Measurements from ENCODE around the gene LRP8. TPM values are rescaled to one million over a fixed set of nuclear protein-coding genes. Genes with fewer than 3 reads are reported as not detected.

LRP8 gene
- total and polyA plus RNA-seq, 9 of the 15 experiments (the other 6 are each of a cell fraction or from before 2014, with no cell fraction given) = 7.1 to 56.1 (median 31.3) TPM

DNA sequence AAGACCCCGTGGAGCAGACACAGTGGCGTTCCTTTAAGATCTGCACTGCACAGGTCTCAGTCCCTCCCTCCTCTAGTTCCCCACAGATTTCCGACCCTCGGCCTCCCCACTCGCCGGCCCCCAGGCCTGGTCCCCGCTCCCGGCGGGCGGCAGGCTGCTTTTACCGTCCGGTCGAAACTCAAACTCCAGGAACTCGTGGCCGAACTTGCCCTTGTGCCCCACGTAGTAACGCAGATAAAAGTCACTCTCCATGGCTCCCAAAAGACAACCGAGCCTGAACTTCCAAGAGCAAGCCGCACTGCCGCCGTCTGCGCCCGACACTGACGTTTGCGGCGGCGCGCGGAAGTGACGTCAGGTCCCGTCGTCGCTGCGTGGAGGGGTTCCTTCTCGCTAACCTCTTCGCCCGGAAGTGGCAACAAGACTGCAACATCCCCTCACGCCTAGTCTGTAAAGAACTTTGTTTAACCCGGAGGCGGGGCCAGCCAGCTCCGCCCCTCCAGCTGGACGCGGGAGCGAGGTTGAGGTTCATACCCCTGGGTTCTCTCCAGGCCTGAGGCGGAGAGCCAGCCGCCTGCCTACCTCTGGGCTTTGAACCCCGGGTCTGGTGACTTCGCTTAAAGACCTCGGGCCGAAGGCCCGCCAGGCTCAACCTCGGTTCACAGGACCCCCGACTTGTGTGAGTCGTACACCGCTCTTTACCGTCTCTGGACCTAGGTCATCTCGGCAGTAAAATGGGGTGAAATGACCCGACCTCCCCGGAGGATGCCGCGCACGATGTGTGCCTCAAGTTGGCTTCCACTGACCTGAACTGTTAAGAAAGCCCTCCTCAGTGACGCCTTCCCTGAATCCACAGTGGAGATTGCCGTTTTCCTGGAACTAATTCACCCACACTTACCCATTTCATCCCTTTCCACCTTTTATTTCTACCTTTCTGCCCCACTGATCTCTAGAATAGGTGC is 89.4 kb downstream of the LRP8 start, which contains the start of gene MAGOH (continued):
- no peak for TF ChIP-seq ZNF318 (IDR thresholded peaks at IDR 0.05; ENCODE audit: borderline replicate concordance in 1 of 2, low read depth in 1 of 2)
- no peak for TF ChIP-seq ZC3H4 (CRISPR knock-in tag; IDR thresholded peaks at IDR 0.05; ENCODE audit: borderline replicate concordance)
- no peak for TF ChIP-seq FOXA1 (IDR thresholded peaks at IDR 0.05; ENCODE audit: borderline replicate concordance)
- no peak for TF ChIP-seq CBX2 (IDR thresholded peaks at IDR 0.05; ENCODE audit: insufficient read depth, low read length, poor library complexity, severe bottlenecking)
- peak; percentile 100 for TF ChIP-seq MTA1 (IDR thresholded peaks at IDR 0.05; ENCODE audit: borderline replicate concordance)
- no peak for TF ChIP-seq SRSF9 (IDR thresholded peaks at IDR 0.05; ENCODE audit: borderline replicate concordance, low read depth, low read length)
- TF ChIP-seq ZNF561 (CRISPR knock-in tag; conservative IDR thresholded peaks at IDR 0.05) = no peak
- TF ChIP-seq U2AF2 (optimal IDR thresholded peaks at IDR 0.05; ENCODE audit: low read depth, low read length) = no peak
- peak; percentile 48; the same call in 1 of the 2 replicates for TF ChIP-seq CC2D1A (IDR thresholded peaks at IDR 0.05)
- no peak for TF ChIP-seq HDGF (IDR thresholded peaks at IDR 0.05)
- TF ChIP-seq, protein P1, sequence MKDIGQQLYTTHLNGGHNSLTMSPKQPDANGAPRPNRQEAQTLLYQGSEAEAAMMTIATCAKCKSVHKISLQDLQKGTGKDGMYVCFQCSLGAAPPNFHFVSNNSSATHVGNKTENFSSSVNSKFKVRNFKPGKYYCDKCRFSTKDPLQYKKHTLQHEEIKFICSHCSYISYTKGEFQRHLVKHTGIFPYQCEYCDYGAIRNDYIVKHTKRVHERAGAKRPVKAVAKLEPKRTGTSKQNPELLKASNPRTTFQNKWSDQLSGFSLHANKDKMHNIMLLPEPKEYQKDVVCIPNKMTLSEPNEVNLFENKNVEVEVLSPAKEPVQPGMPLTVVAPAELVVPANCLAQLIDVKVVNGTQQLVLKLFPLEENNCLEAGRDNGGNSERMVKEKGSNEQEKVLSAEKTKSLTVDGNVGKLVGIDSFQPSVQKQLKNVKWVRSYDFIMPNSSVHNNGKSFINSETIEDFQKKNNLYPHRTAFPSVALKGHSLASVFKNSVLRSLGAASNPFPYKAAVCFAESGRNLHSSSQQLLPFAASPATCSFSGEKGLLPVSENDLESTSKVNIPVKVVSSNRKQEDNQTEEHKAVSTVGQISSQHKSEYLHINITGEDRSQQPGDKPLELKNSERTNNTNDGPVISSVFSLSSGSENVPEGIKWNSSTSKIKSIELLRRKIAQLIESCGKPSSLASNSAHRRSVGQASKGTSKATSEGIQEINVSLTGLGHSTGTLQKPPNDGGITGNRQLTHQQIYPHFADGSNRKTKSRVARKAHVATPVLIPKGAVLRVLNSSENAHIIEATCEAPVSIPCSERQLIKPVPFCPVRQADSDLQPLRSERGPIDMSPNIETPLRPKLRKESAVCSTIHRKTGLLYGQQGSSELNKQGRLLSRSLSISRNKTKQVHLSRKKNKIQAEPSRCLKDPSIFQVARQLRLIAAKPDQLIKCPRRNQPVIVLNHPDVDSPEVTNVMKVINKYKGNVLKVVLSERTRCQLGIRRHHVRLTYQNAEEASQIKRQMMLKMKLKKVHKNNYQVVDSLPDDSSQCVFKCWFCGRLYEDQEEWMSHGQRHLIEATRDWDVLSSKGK (CRISPR knock-in tag; IDR thresholded peaks at IDR 0.05) = no peak
- TF ChIP-seq TRIM24 (IDR thresholded peaks at IDR 0.05) = peak; percentile 26 to 39; a peak in 2 of 4 replicates
- TF ChIP-seq ZNF316 (IDR thresholded peaks at IDR 0.05) = no peak
- TF ChIP-seq, protein P2, sequence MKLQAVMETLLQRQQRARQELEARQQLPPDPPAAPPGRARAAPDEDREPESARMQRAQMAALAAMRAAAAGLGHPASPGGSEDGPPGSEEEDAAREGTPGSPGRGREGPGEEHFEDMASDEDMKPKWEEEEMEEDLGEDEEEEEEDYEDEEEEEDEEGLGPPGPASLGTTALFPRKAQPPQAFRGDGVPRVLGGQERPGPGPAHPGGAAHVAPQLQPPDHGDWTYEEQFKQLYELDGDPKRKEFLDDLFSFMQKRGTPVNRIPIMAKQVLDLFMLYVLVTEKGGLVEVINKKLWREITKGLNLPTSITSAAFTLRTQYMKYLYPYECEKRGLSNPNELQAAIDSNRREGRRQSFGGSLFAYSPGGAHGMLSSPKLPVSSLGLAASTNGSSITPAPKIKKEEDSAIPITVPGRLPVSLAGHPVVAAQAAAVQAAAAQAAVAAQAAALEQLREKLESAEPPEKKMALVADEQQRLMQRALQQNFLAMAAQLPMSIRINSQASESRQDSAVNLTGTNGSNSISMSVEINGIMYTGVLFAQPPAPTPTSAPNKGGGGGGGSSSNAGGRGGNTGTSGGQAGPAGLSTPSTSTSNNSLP (IDR thresholded peaks at IDR 0.05; ENCODE audit: borderline replicate concordance, low read depth, low read length) = no peak

Measured in K562 (cell line).